ENCODE data around the gene UGT1A4. TPM values are rescaled to one million over a fixed set of nuclear protein-coding genes. Genes with fewer than 3 reads are reported as not detected.

Gene UGT1A4
- total RNA-seq, 2 experiments from 2014 or later = not detected

- POLR2A ChIA-PET = no interaction called here
- TF ChIP-seq, protein P1, sequence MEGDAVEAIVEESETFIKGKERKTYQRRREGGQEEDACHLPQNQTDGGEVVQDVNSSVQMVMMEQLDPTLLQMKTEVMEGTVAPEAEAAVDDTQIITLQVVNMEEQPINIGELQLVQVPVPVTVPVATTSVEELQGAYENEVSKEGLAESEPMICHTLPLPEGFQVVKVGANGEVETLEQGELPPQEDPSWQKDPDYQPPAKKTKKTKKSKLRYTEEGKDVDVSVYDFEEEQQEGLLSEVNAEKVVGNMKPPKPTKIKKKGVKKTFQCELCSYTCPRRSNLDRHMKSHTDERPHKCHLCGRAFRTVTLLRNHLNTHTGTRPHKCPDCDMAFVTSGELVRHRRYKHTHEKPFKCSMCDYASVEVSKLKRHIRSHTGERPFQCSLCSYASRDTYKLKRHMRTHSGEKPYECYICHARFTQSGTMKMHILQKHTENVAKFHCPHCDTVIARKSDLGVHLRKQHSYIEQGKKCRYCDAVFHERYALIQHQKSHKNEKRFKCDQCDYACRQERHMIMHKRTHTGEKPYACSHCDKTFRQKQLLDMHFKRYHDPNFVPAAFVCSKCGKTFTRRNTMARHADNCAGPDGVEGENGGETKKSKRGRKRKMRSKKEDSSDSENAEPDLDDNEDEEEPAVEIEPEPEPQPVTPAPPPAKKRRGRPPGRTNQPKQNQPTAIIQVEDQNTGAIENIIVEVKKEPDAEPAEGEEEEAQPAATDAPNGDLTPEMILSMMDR (IDR thresholded peaks at IDR 0.05) = no peak
Observed at GRCh38 chr2:233693963-233694362, 24.6 kb upstream of the UGT1A4 start.

GRCh38 chr2:233698740-233699139 is 19.8 kb upstream of the UGT1A4 start:
- TF ChIP-seq, protein P1 (IDR thresholded peaks at IDR 0.05) = no peak
- CTCF ChIA-PET = no interaction called here
- Histone ChIP-seq H3K36me3 (ENCODE audit: insufficient read depth, low read length) (no peaks in the 10 kb centered on the region), H3K4me1 (ENCODE audit: insufficient read depth, low read length) (no peaks in the 10 kb centered on the region), H3K9me3 (ENCODE audit: control insufficient read depth in 1 of 2, insufficient read depth in 1 of 2, low read length in 2 of 2) (peaks cover 0 to 1% of the 10 kb centered on the region in 2 experiments), H3K4me3 (ENCODE audit: low read length) (no peak overlapping the region), H3K27me3 (ENCODE audit: control insufficient read depth in 1 of 2, insufficient read depth in 2 of 2, low read length in 2 of 2) (peaks cover 0 to 4% of the 10 kb centered on the region in 2 experiments), H3K27ac (ENCODE audit: low read depth in 1 of 2, low read length in 2 of 2) (no peak overlapping the region)
- H3K27me3 Mint-ChIP-seq = peaks cover 5% of the 10 kb centered on the region
- H3K4me1 Mint-ChIP-seq (ENCODE audit: low read depth) = no peaks in the 10 kb centered on the region
- POLR2A ChIA-PET = no interaction called here
- ATAC-seq (ENCODE audit: poor library complexity) = no peak
- no peak for DNase-seq
- intact Hi-C loops (cut with DNase I, micrococcal nuclease) = no loop called here
- no peaks in the 10 kb centered on the region for H3K36me3 Mint-ChIP-seq (ENCODE audit: low read depth)
- H3K9me3 Mint-ChIP-seq = no peaks in the 10 kb centered on the region
- H3K4me3 Mint-ChIP-seq = no peak overlapping the region
- H3K27ac Mint-ChIP-seq = no peak overlapping the region

More at GRCh38 chr2:233693963-233694362, 24.6 kb upstream of the UGT1A4 start:
- ATAC-seq (ENCODE audit: poor library complexity) (no peak), DNase-seq (no peak)
- peaks cover 1% of the 10 kb centered on the region for H3K27me3 Mint-ChIP-seq
- CTCF ChIA-PET = no interaction called here
- intact Hi-C loops (cut with DNase I, micrococcal nuclease) = no loop called here
- H3K27ac ChIP-seq (ENCODE audit: low read depth in 1 of 2, low read length in 2 of 2) = no peak overlapping the region
- H3K4me3 ChIP-seq (ENCODE audit: low read length) = no peak overlapping the region
- no peaks in the 10 kb centered on the region for H3K4me1 Mint-ChIP-seq (ENCODE audit: low read depth)
- no peaks in the 10 kb centered on the region for H3K36me3 Mint-ChIP-seq (ENCODE audit: low read depth)
- H3K27ac Mint-ChIP-seq = no peak overlapping the region
- H3K4me1 ChIP-seq (ENCODE audit: insufficient read depth, low read length) = no peaks in the 10 kb centered on the region
- H3K4me3 Mint-ChIP-seq = no peak overlapping the region
- no peaks in the 10 kb centered on the region for H3K9me3 Mint-ChIP-seq
- peaks cover 3 to 5% of the 10 kb centered on the region in 2 experiments for H3K27me3 ChIP-seq (ENCODE audit: control insufficient read depth in 1 of 2, insufficient read depth in 2 of 2, low read length in 2 of 2)
- peaks cover 0 to 4% of the 10 kb centered on the region in 2 experiments for H3K9me3 ChIP-seq (ENCODE audit: control insufficient read depth in 1 of 2, insufficient read depth in 1 of 2, low read length in 2 of 2)
- H3K36me3 ChIP-seq (ENCODE audit: insufficient read depth, low read length) = no peaks in the 10 kb centered on the region

GRCh38 chr2:233699424-233700027 is 19.0 kb upstream of the UGT1A4 start:
- no peaks in the 10 kb centered on the region for H3K36me3 ChIP-seq (ENCODE audit: insufficient read depth, low read length)
- peaks cover 3 to 4% of the 10 kb centered on the region in 2 experiments for H3K9me3 ChIP-seq (ENCODE audit: control insufficient read depth in 1 of 2, insufficient read depth in 1 of 2, low read length in 2 of 2)
- ATAC-seq (ENCODE audit: poor library complexity) (no peak), DNase-seq (no peak)
- ChIA-PET POLR2A (no interaction called here), CTCF (no interaction called here)
- H3K27me3 ChIP-seq (ENCODE audit: control insufficient read depth in 1 of 2, insufficient read depth in 2 of 2, low read length in 2 of 2) = peaks cover 0 to 4% of the 10 kb centered on the region in 2 experiments
- Mint-ChIP-seq H3K4me3 (no peak overlapping the region), H3K4me1 (ENCODE audit: low read depth) (no peaks in the 10 kb centered on the region), H3K27ac (no peak overlapping the region), H3K36me3 (ENCODE audit: low read depth) (no peaks in the 10 kb centered on the region), H3K9me3 (peaks cover 3% of the 10 kb centered on the region), H3K27me3 (peaks cover 8% of the 10 kb centered on the region)
- no peak overlapping the region for H3K27ac ChIP-seq (ENCODE audit: low read depth in 1 of 2, low read length in 2 of 2)
- H3K4me1 ChIP-seq (ENCODE audit: insufficient read depth, low read length) = no peaks in the 10 kb centered on the region
- TF ChIP-seq, protein P1 (IDR thresholded peaks at IDR 0.05) = no peak
- no peak overlapping the region for H3K4me3 ChIP-seq (ENCODE audit: low read length)
- intact Hi-C loops (cut with DNase I, micrococcal nuclease) = no loop called here

Data from CD4-positive, alpha-beta T cell (primary cell).